HG02571 (cell line): ENCODE measurements around the gene MMP11.

Source experiments
- ATAC-seq: cut with Tn5 transposase; IDR thresholded peaks from one replicate; pipeline ENCODE4 v1.9.1; 2021; ENCODE audit warnings: mild to moderate bottlenecking, moderate library complexity; ENCODE audit not compliant: unreplicated experiment

The MMP11 gene

GRCh38 chr22:23759566-23759965 lies 13.1 kb upstream of the MMP11 start:
- ATAC-seq, result no peak

- no peak for ATAC-seq
Observed at GRCh38 chr22:23760056-23760455, 12.6 kb upstream of the MMP11 start.

- ATAC-seq, result no peak
Observed at GRCh38 chr22:23762842-23763578, 9.6 kb upstream of the MMP11 start, which contains the start of gene C22orf15. Gene C22orf15, plus strand, starts transcription at chr22:23762990. Its CDS starts 317 bp downstream, at chr22:23763307.

- ATAC-seq, result no peak
Observed at GRCh38 chr22:23763579-23763945, 9.1 kb upstream of the MMP11 start.

GRCh38 chr22:23763954-23764353 lies 8.7 kb upstream of the MMP11 start:
- no peak for ATAC-seq

GRCh38 chr22:23764899-23765881 lies 7.5 kb upstream of the MMP11 start:
- no peak for ATAC-seq

GRCh38 chr22:23767303-23767672 lies 5.4 kb upstream of the MMP11 start:
- no peak for ATAC-seq

GRCh38 chr22:23767673-23768548 lies 4.7 kb upstream of the MMP11 start, which contains the start of gene CHCHD10:
Gene CHCHD10, minus strand, starts transcription at chr22:23767972. Its CDS starts 98 bp downstream, at chr22:23767874.
- no peak for ATAC-seq

GRCh38 chr22:23769321-23769965 lies 3.2 kb upstream of the MMP11 start:
- ATAC-seq, result no peak

- ATAC-seq, result no peak
Observed at GRCh38 chr22:23772315-23772648, 367 bp upstream of the MMP11 start.

GRCh38 chr22:23773483-23774113 lies 949 bp downstream of the MMP11 start:
- no peak for ATAC-seq

- ATAC-seq, result no peak
Observed at GRCh38 chr22:23774114-23774921, 1.7 kb downstream of the MMP11 start.

- ATAC-seq, result no peak
Observed at GRCh38 chr22:23774922-23775436, 2.3 kb downstream of the MMP11 start.

- ATAC-seq, result no peak
Observed at GRCh38 chr22:23775779-23776375, 3.2 kb downstream of the MMP11 start.

- no peak for ATAC-seq
Observed at GRCh38 chr22:23777776-23778576, 5.3 kb downstream of the MMP11 start.

- ATAC-seq, result no peak
Observed at GRCh38 chr22:23778577-23778900, 5.9 kb downstream of the MMP11 start.

- no peak for ATAC-seq
Observed at GRCh38 chr22:23779083-23779482, 6.4 kb downstream of the MMP11 start.

- no peak for ATAC-seq
Observed at GRCh38 chr22:23779731-23780130, 7.1 kb downstream of the MMP11 start.
